Activated naive CD4-positive, alpha-beta T cell treated with anti-CD3 and anti-CD28 coated beads, Interleukin-2, amount 10 ng/mL, durations not matched to agents 5 hours and 36 hours (primary cell): ENCODE measurements around the gene TEX11. TPM values are rescaled to one million over a fixed set of nuclear protein-coding genes. Genes with fewer than 3 reads are reported as not detected.

ENCODE experiments used
- total RNA-seq, 2 experiments: library from RNA; stranded (reverse); gene quantifications; one replicate each; pipeline ENCODE4 v1.2.3, GENCODE V29; 2021

Gene TEX11
- total RNA-seq = not detected

GRCh38 chrX:70908541-70908940, at the start of gene TEX11:
Gene TEX11, minus strand, starts transcription at chrX:70908711. Its CDS starts 922 bp downstream, at chrX:70907789.

Other genes with a start within 250 kb of the TEX11 start
- not detected for gene SLC7A3, start 22.4 kb upstream of the TEX11 start, total RNA-seq
- 10 to 100 TPM; 34.5 to 38.2 TPM for gene SNX12, start 159.6 kb upstream of the TEX11 start, total RNA-seq
- gene FOXO4, start 187.1 kb upstream of the TEX11 start, total RNA-seq = 10 to 100 TPM; 15.8 to 16.8 TPM
- 10 to 100 TPM; 33.1 to 37.7 TPM for gene CXorf65, start 198.0 kb upstream of the TEX11 start, total RNA-seq
- 100 to 1,000 TPM; 498 to 518 TPM for gene IL2RG, start 202.9 kb upstream of the TEX11 start, total RNA-seq
- 10 to 100 TPM; 56.5 to 57.2 TPM for gene MED12, start 209.9 kb upstream of the TEX11 start, total RNA-seq
- 1 to 10 TPM; 1.3 to 1.4 TPM for gene NLGN3, start 236.1 kb upstream of the TEX11 start, total RNA-seq